GM18520 (cell line): ENCODE measurements around the gene MVB12B.

Source experiments
- ATAC-seq: cut with Tn5 transposase; IDR thresholded peaks from one replicate; pipeline ENCODE4 v1.9.1; 2021; ENCODE audit not compliant: unreplicated experiment

Gene MVB12B

GRCh38 chr9:126448865-126449577, 122.4 kb downstream of the MVB12B start:
- no peak for ATAC-seq

GRCh38 chr9:126449725-126450667, 123.4 kb downstream of the MVB12B start:
- no peak for ATAC-seq

GRCh38 chr9:126450668-126451205, 124.1 kb downstream of the MVB12B start:
- no peak for ATAC-seq

- ATAC-seq = no peak
Measured at GRCh38 chr9:126451316-126451885, 124.8 kb downstream of the MVB12B start.

- ATAC-seq = no peak
Measured at GRCh38 chr9:126452106-126452505, 125.5 kb downstream of the MVB12B start.

- no peak for ATAC-seq
Measured at GRCh38 chr9:126453156-126453963, 126.7 kb downstream of the MVB12B start.

- ATAC-seq = no peak
Measured at GRCh38 chr9:126454215-126454614, 127.6 kb downstream of the MVB12B start.

- no peak for ATAC-seq
Measured at GRCh38 chr9:126454795-126455194, 128.2 kb downstream of the MVB12B start.

- no peak for ATAC-seq
Measured at GRCh38 chr9:126456441-126457174, 130.0 kb downstream of the MVB12B start.

GRCh38 chr9:126457175-126457547, 130.5 kb downstream of the MVB12B start:
- no peak for ATAC-seq

- ATAC-seq = no peak
Measured at GRCh38 chr9:126457890-126458289, 131.3 kb downstream of the MVB12B start.

GRCh38 chr9:126459126-126459525, 132.5 kb downstream of the MVB12B start:
- no peak for ATAC-seq

- ATAC-seq = no peak
Measured at GRCh38 chr9:126459546-126459945, 132.9 kb downstream of the MVB12B start.

- no peak for ATAC-seq
Measured at GRCh38 chr9:126459965-126460843, 133.6 kb downstream of the MVB12B start.

- no peak for ATAC-seq
Measured at GRCh38 chr9:126461029-126461428, 134.4 kb downstream of the MVB12B start.

GRCh38 chr9:126461608-126462007, 135.0 kb downstream of the MVB12B start:
- ATAC-seq = no peak

GRCh38 chr9:126462617-126463016, 136.0 kb downstream of the MVB12B start:
- ATAC-seq = no peak

GRCh38 chr9:126463426-126463825, 136.8 kb downstream of the MVB12B start:
- ATAC-seq = no peak
